ENCODE data around the gene CLPX.

The CLPX gene

GRCh38 chr15:65207280-65207840 is 22.2 kb upstream of the CLPX start:
- no peak for DNase-seq (ENCODE audit: low spot score)
- in situ Hi-C loops (cut with MboI; ENCODE audit: low pct_unique_long_range_greater_than_20kb, low sequenced_read_pairs, unreplicated experiment), result no loop called here
- TF ChIP-seq, protein P1, sequence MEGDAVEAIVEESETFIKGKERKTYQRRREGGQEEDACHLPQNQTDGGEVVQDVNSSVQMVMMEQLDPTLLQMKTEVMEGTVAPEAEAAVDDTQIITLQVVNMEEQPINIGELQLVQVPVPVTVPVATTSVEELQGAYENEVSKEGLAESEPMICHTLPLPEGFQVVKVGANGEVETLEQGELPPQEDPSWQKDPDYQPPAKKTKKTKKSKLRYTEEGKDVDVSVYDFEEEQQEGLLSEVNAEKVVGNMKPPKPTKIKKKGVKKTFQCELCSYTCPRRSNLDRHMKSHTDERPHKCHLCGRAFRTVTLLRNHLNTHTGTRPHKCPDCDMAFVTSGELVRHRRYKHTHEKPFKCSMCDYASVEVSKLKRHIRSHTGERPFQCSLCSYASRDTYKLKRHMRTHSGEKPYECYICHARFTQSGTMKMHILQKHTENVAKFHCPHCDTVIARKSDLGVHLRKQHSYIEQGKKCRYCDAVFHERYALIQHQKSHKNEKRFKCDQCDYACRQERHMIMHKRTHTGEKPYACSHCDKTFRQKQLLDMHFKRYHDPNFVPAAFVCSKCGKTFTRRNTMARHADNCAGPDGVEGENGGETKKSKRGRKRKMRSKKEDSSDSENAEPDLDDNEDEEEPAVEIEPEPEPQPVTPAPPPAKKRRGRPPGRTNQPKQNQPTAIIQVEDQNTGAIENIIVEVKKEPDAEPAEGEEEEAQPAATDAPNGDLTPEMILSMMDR (IDR thresholded peaks at IDR 0.05; ENCODE audit: extremely low read depth, insufficient read depth, missing control alignments), result no peak

DNA sequence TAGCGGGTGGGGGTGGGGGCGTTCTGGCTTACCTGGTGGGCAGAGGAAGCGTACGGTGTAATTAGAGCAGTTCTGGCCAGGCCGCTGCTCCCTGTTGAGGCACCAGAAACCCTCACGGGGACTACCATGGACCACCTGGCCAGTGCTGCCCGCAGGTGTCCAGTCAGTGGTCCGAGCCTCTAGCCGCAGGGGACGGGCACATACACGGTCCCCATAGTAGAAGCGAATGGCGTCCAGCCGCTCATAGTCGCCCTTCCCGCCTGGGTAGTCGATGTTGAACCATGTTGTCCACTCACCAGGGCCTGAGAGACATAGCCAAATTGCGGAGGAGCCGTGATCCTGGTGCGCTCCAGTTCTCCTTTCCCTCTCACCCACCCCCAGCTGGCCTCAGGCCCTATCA is 21.6 kb upstream of the CLPX start:
- in situ Hi-C loops (cut with MboI; ENCODE audit: low pct_unique_long_range_greater_than_20kb, low sequenced_read_pairs, unreplicated experiment), result no loop called here
- TF ChIP-seq, protein P1 (IDR thresholded peaks at IDR 0.05; ENCODE audit: extremely low read depth, insufficient read depth, missing control alignments), result no peak
- DNase-seq (ENCODE audit: low spot score), result no peak

DNA sequence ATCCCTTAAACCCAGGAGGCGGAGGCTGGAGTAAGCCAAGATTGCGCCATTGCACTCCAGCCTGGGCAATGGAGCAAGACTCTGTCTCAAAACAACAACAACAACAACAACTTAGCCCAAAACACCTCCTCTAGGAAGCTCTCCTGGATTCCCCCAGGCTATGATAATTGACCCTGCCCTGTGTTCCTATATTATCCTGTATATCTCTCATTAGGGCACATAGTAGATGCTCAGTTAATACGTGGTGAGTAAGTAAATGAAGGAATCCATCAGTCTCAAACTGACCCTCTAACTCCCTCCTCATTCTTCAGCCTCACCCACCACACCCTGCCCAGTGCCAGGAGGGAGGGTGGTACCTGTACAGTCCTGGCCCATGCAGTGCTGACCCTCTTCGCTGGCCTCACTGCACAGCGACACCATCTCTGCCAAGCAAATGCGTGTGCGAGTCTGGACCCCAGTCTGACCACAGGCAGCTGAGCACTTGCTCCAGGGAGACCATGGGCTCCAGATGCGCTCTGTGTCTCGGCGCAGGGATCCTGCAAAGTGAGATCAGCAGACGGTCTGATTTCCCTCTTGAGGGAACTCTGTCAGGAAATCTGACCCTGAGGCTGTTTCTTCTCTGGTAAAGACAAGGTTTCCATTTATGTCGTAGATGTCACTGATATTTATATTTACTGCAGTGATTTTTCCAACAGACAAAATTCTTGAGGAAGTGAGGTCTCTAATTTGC is 20.0 kb upstream of the CLPX start:
- DNase-seq (ENCODE audit: low spot score), result no peak
- TF ChIP-seq, protein P1 (IDR thresholded peaks at IDR 0.05; ENCODE audit: extremely low read depth, insufficient read depth, missing control alignments), result no peak
- in situ Hi-C loops (cut with MboI; ENCODE audit: low pct_unique_long_range_greater_than_20kb, low sequenced_read_pairs, unreplicated experiment), result no loop called here

GRCh38 chr15:65204236-65204930 is 19.2 kb upstream of the CLPX start:
- DNase-seq (ENCODE audit: low spot score), result no peak
- TF ChIP-seq, protein P1 (IDR thresholded peaks at IDR 0.05; ENCODE audit: extremely low read depth, insufficient read depth, missing control alignments), result no peak
- in situ Hi-C loops (cut with MboI; ENCODE audit: low pct_unique_long_range_greater_than_20kb, low sequenced_read_pairs, unreplicated experiment), result no loop called here

GRCh38 chr15:65201918-65202317 is 16.8 kb upstream of the CLPX start:
- no peak for DNase-seq (ENCODE audit: low spot score)
- TF ChIP-seq, protein P1 (IDR thresholded peaks at IDR 0.05; ENCODE audit: extremely low read depth, insufficient read depth, missing control alignments), result no peak
- in situ Hi-C loops (cut with MboI; ENCODE audit: low pct_unique_long_range_greater_than_20kb, low sequenced_read_pairs, unreplicated experiment), result no loop called here

- in situ Hi-C loops (cut with MboI; ENCODE audit: low pct_unique_long_range_greater_than_20kb, low sequenced_read_pairs, unreplicated experiment), result loop anchor here (25.0 kb wide), 1 partner anchor 89 kb away; the partner anchor contains the start of genes PARP16 and RNU5A-1
- no peak for DNase-seq (ENCODE audit: low spot score)
- TF ChIP-seq, protein P1 (IDR thresholded peaks at IDR 0.05; ENCODE audit: extremely low read depth, insufficient read depth, missing control alignments), result no peak
These were observed 13.4 kb upstream of the CLPX start for GRCh38 chr15:65198571-65198970.

Data from GM13977 (cell line).